ENCODE data around the gene FTL. TPM values are rescaled to one million over a fixed set of nuclear protein-coding genes. Genes with fewer than 3 reads are reported as not detected.

Gene FTL
- total and polyA plus RNA-seq, 12 donors = 450 to 3,518 (median 747) TPM

- peaks cover 15 to 70% (median 56%) of the 10 kb centered on the region in 9 donors for H3K4me1 ChIP-seq
- DNase-seq = no peak
- ATAC-seq = peak in 1 of 8 donors; percentile 0
- H3K9me3 ChIP-seq = no peaks in the 10 kb centered on the region
- no peak for TF ChIP-seq CTCF (IDR thresholded peaks at IDR 0.05)
- H3K36me3 ChIP-seq = peaks cover 0 to 68% (median 42%) of the 10 kb centered on the region in 9 donors
- intact Hi-C loops (cut with DNase I) = loop anchor here in 7 of 10 donors (5.0 to 10.0 kb wide), 7 partner anchors 90 to 333 kb away; partner anchors contain the start of genes PPP1R15A (in 4 of the 7), CA11 (in 2 of the 7) and DBP (in 2 of the 7)
- peak overlapping the region in 9 of 10 donors; percentile 1 to 96 (median 87) for H3K27ac ChIP-seq
- H3K27me3 ChIP-seq = no peaks in the 10 kb centered on the region
- H3K4me3 ChIP-seq = peak overlapping the region in 7 of 10 donors; percentile 68 to 100 (median 89)
- 79 to 85% methylated on average over 14 of the region's 14 CpGs for WGBS, 2 donors
Measured at GRCh38 chr19:48967346-48968178, 2.5 kb downstream of the FTL start.

- ATAC-seq (no peak), DNase-seq (no peak)
- Histone ChIP-seq H3K36me3 (peaks cover 0 to 75% (median 49%) of the 10 kb centered on the region in 9 donors), H3K27me3 (no peaks in the 10 kb centered on the region), H3K9me3 (no peaks in the 10 kb centered on the region), H3K4me3 (no peak overlapping the region), H3K27ac (peak overlapping the region in 9 of 10 donors; percentile 1 to 96 (median 68)), H3K4me1 (peaks cover 15 to 69% (median 55%) of the 10 kb centered on the region in 9 donors)
- TF ChIP-seq CTCF (IDR thresholded peaks at IDR 0.05) = no peak
- 59 to 62% methylated on average over 4 of the region's 4 CpGs for WGBS, 2 donors
- intact Hi-C loops (cut with DNase I) = loop anchor here in 7 of 10 donors (5.0 to 10.0 kb wide), 7 partner anchors 91 to 333 kb away; partner anchors contain the start of genes PPP1R15A (in 4 of the 7), CA11 (in 2 of the 7) and DBP (in 2 of the 7)
Measured at GRCh38 chr19:48968179-48968661, 3.1 kb downstream of the FTL start.

GRCh38 chr19:48968813-48969218, 3.7 kb downstream of the FTL start:
- H3K4me3 ChIP-seq = no peak overlapping the region
- intact Hi-C loops (cut with DNase I) = loop anchor here in 7 of 10 donors (5.0 to 10.0 kb wide), 7 partner anchors 92 to 334 kb away; partner anchors contain the start of genes PPP1R15A (in 4 of the 7), CA11 (in 2 of the 7) and DBP (in 2 of the 7)
- WGBS, 2 donors = 77 to 79% methylated on average over 15 of the region's 15 CpGs
- no peak for ATAC-seq
- H3K27me3 ChIP-seq = no peaks in the 10 kb centered on the region
- no peaks in the 10 kb centered on the region for H3K9me3 ChIP-seq
- H3K27ac ChIP-seq = peak overlapping the region in 9 of 10 donors; percentile 1 to 96 (median 68)
- peaks cover 0 to 81% (median 55%) of the 10 kb centered on the region in 9 donors for H3K36me3 ChIP-seq
- DNase-seq = no peak
- TF ChIP-seq CTCF (IDR thresholded peaks at IDR 0.05) = no peak
- H3K4me1 ChIP-seq = peaks cover 13 to 63% (median 49%) of the 10 kb centered on the region in 9 donors
